Measurements from ENCODE around the gene EPB41L3.

- TF ChIP-seq CTCF (IDR thresholded peaks at IDR 0.05): no peak
- no peak for TF ChIP-seq POLR2A (IDR thresholded peaks at IDR 0.05)
Measured at GRCh38 chr18:5496305-5496704, 47.5 kb downstream of the EPB41L3 start.
